WTC11 (cell line): ENCODE results near the gene MOB2. TPM values are rescaled to one million over a fixed set of nuclear protein-coding genes. Genes with fewer than 3 reads are reported as not detected.

Source experiments
- ATAC-seq: fragments of 200-7000 bp; cut with Tn5 transposase; 2 replicates; pipeline ENCODE4 v1.10.0; 2021; ENCODE audit warnings: mild to moderate bottlenecking, moderate library complexity
- CTCF ChIA-PET: fragments of 300-600 bp; sonication (Branson Sonifier 250); formaldehyde crosslinking; loops from one replicate; lab custom pipeline; 2021; ENCODE audit warnings: antibody characterized with exemption; lab: Charles Lee
- POLR2A ChIA-PET: fragments of 350-600 bp; sonication (Branson Sonifier 250); formaldehyde crosslinking; loops from one replicate; lab custom pipeline; 2021; ENCODE audit warnings: antibody characterized with exemption; lab: Charles Lee
- DNase-seq: peaks from one replicate; pipeline ENCODE4 v3.0.0; 2021; ENCODE audit warnings: low spot score
- H3K27ac Mint-ChIP-seq: 2 replicates; pipeline ENCODE4 v1.8.0; 2021; ENCODE audit warnings: mixed read lengths
- H3K27me3 Mint-ChIP-seq: 2 replicates; pipeline ENCODE4 v1.8.0; 2021; ENCODE audit warnings: low read depth, mild to moderate bottlenecking, moderate library complexity, mixed read lengths
- H3K36me3 Mint-ChIP-seq: 2 replicates; pipeline ENCODE4 v1.8.0; 2021; ENCODE audit warnings: mixed read lengths
- H3K4me1 Mint-ChIP-seq: 2 replicates; pipeline ENCODE4 v1.8.0; 2022; ENCODE audit warnings: mixed read lengths
- H3K4me3 Mint-ChIP-seq: 2 replicates; pipeline ENCODE4 v1.8.0; 2021; ENCODE audit warnings: mild to moderate bottlenecking, moderate library complexity, mixed read lengths
- H3K9me3 Mint-ChIP-seq: 2 replicates; pipeline ENCODE4 v1.8.0; 2021; ENCODE audit warnings: mixed read lengths
- ESRRA ChIP-seq: sonication (generic); formaldehyde crosslinking; IDR thresholded peaks from 2 replicates; pipeline ENCODE4 v1.8.1; 2022; ENCODE audit warnings: mild to moderate bottlenecking, missing genetic modification reagents, borderline replicate concordance
- GTF2I ChIP-seq: fragments of 250-450 bp; sonication (Bioruptor Pico); conservative IDR thresholded peaks from 2 replicates; pipeline ENCODE4 v1.4.0; 2021; ENCODE audit warnings: mild to moderate bottlenecking
- OVOL2 ChIP-seq: fragments of 250-450 bp; sonication (Bioruptor Pico); IDR thresholded peaks from 2 replicates; pipeline ENCODE4 v1.9.0; 2021; ENCODE audit warnings: mild to moderate bottlenecking, borderline replicate concordance
- SMAD3 ChIP-seq: sonication (generic); formaldehyde crosslinking; IDR thresholded peaks from 2 replicates; pipeline ENCODE4 v1.8.0; 2022; ENCODE audit warnings: missing genetic modification reagents, mild to moderate bottlenecking, borderline replicate concordance
- ZNF263 ChIP-seq: sonication (generic); formaldehyde crosslinking; IDR thresholded peaks from 2 replicates; pipeline ENCODE4 v1.8.1; 2022; ENCODE audit warnings: low read depth, mild to moderate bottlenecking, moderate library complexity, missing genetic modification reagents
- total RNA-seq: library from RNA; stranded (reverse); gene quantifications from 3 replicates; pipeline ENCODE4 v1.2.3, GENCODE V29; 2021
- TF ChIP-seq, protein P1 (sequence below): fragments of 250-450 bp; sonication (Bioruptor Pico); conservative IDR thresholded peaks from 2 replicates; pipeline ENCODE4 v1.9.0; 2021; ENCODE audit warnings: mild to moderate bottlenecking
- TF ChIP-seq, protein P2 (sequence below): sonication (generic); formaldehyde crosslinking; IDR thresholded peaks from 2 replicates; pipeline ENCODE4 v1.8.1; 2023; ENCODE audit warnings: mild to moderate bottlenecking, missing genetic modification reagents, borderline replicate concordance
- TF ChIP-seq, protein P3 (sequence below): sonication (generic); formaldehyde crosslinking; IDR thresholded peaks from 2 replicates; pipeline ENCODE4 v1.8.1; 2023; ENCODE audit warnings: mild to moderate bottlenecking, moderate library complexity, missing genetic modification reagents
- TF ChIP-seq, protein P4 (sequence below): sonication (generic); formaldehyde crosslinking; IDR thresholded peaks from 2 replicates; pipeline ENCODE4 v1.8.0; 2023; ENCODE audit warnings: missing genetic modification reagents
- TF ChIP-seq, protein P5 (sequence below): fragments of 200-600 bp; IDR thresholded peaks from 2 replicates; pipeline ENCODE4 v1.8.0; 2022; ENCODE audit warnings: antibody characterized with exemption
- TF ChIP-seq, protein P6 (sequence below): sonication (generic); formaldehyde crosslinking; IDR thresholded peaks from 2 replicates; pipeline ENCODE4 v1.8.1; 2023; ENCODE audit warnings: mild to moderate bottlenecking, missing genetic modification reagents, moderate library complexity
- TF ChIP-seq, protein P7 (sequence below): sonication (generic); formaldehyde crosslinking; IDR thresholded peaks from 2 replicates; pipeline ENCODE4 v1.8.1; 2022; ENCODE audit warnings: missing genetic modification reagents, borderline replicate concordance

Gene MOB2
- total RNA-seq, 1 experiment from 2014 or later = 21.7 TPM

DNA sequence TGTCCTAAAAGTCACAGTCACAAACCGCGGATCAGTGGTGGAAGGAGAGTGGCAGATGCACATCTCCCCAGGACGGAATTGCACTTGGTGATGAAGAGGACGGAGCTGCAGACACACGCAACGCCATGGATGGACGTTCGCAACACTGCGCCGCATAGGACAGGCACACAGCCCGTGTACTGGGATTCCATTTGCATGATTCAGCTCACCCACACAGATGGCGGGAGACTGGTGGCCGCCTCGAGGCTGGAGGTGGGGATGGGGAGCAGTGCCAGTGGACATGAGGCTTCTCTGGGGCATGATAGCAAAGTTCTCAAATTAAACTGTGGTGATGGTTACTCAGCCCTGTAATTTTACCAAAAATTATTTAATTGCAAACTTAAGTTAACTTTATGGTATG lies 48.1 kb upstream of the MOB2 start:
- no peak overlapping the region for H3K4me3 Mint-ChIP-seq
- DNase-seq = no peak
- no peaks in the 10 kb centered on the region for H3K36me3 Mint-ChIP-seq
- H3K27me3 Mint-ChIP-seq = peaks cover 20% of the 10 kb centered on the region
- H3K9me3 Mint-ChIP-seq = no peaks in the 10 kb centered on the region
- ChIA-PET POLR2A (no interaction called here), CTCF (no interaction called here)
- H3K27ac Mint-ChIP-seq = no peak overlapping the region
- no peaks in the 10 kb centered on the region for H3K4me1 Mint-ChIP-seq
- no peak for ATAC-seq
- TF ChIP-seq SMAD3 (CRISPR knock-in tag) (no peak), OVOL2 (CRISPR knock-in tag) (no peak), GTF2I (CRISPR knock-in tag) (no peak), ESRRA (CRISPR knock-in tag) (no peak), ZNF263 (CRISPR knock-in tag) (no peak)
- TF ChIP-seq, protein P1, sequence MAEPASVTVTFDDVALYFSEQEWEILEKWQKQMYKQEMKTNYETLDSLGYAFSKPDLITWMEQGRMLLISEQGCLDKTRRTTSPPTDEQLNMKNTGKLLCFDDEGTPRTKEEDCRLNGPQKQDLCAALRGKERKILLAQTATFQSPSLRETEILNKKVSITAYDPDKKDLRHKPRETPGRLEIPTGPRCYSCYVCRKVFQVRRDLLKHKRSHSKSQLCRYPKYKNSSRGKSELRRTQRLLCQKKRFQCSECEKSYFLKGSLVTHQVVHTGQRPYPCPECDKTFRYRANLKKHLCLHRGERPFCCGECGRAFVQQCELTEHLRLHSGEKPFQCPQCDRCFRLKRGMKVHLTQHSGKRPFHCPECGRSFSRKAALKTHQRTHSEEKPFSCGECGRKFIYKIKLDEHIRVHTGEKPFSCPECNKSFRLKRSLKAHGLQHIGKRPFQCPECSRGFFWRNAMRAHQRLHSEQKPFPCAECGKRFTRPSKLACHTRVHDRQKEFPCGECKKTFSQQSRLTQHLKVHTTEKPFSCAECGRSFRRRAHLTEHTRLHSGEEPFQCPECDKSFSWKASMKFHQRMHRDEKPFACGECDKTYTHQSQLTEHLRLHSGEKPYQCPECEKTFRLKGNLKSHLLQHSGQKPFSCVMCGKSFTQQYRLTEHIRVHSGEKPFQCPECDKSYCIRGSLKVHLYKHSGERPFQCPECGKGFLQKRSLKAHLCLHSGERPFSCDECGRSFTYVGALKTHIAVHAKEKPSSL (CRISPR knock-in tag) = no peak
- TF ChIP-seq, protein P2, sequence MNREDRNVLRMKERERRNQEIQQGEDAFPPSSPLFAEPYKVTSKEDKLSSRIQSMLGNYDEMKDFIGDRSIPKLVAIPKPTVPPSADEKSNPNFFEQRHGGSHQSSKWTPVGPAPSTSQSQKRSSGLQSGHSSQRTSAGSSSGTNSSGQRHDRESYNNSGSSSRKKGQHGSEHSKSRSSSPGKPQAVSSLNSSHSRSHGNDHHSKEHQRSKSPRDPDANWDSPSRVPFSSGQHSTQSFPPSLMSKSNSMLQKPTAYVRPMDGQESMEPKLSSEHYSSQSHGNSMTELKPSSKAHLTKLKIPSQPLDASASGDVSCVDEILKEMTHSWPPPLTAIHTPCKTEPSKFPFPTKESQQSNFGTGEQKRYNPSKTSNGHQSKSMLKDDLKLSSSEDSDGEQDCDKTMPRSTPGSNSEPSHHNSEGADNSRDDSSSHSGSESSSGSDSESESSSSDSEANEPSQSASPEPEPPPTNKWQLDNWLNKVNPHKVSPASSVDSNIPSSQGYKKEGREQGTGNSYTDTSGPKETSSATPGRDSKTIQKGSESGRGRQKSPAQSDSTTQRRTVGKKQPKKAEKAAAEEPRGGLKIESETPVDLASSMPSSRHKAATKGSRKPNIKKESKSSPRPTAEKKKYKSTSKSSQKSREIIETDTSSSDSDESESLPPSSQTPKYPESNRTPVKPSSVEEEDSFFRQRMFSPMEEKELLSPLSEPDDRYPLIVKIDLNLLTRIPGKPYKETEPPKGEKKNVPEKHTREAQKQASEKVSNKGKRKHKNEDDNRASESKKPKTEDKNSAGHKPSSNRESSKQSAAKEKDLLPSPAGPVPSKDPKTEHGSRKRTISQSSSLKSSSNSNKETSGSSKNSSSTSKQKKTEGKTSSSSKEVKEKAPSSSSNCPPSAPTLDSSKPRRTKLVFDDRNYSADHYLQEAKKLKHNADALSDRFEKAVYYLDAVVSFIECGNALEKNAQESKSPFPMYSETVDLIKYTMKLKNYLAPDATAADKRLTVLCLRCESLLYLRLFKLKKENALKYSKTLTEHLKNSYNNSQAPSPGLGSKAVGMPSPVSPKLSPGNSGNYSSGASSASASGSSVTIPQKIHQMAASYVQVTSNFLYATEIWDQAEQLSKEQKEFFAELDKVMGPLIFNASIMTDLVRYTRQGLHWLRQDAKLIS = no peak
- TF ChIP-seq, protein P3, sequence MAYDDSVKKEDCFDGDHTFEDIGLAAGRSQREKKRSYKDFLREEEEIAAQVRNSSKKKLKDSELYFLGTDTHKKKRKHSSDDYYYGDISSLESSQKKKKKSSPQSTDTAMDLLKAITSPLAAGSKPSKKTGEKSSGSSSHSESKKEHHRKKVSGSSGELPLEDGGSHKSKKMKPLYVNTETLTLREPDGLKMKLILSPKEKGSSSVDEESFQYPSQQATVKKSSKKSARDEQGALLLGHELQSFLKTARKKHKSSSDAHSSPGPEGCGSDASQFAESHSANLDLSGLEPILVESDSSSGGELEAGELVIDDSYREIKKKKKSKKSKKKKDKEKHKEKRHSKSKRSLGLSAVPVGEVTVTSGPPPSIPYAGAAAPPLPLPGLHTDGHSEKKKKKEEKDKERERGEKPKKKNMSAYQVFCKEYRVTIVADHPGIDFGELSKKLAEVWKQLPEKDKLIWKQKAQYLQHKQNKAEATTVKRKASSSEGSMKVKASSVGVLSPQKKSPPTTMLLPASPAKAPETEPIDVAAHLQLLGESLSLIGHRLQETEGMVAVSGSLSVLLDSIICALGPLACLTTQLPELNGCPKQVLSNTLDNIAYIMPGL (CRISPR knock-in tag) = no peak
- TF ChIP-seq, protein P4, sequence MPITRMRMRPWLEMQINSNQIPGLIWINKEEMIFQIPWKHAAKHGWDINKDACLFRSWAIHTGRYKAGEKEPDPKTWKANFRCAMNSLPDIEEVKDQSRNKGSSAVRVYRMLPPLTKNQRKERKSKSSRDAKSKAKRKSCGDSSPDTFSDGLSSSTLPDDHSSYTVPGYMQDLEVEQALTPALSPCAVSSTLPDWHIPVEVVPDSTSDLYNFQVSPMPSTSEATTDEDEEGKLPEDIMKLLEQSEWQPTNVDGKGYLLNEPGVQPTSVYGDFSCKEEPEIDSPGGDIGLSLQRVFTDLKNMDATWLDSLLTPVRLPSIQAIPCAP = no peak
- TF ChIP-seq, protein P5, sequence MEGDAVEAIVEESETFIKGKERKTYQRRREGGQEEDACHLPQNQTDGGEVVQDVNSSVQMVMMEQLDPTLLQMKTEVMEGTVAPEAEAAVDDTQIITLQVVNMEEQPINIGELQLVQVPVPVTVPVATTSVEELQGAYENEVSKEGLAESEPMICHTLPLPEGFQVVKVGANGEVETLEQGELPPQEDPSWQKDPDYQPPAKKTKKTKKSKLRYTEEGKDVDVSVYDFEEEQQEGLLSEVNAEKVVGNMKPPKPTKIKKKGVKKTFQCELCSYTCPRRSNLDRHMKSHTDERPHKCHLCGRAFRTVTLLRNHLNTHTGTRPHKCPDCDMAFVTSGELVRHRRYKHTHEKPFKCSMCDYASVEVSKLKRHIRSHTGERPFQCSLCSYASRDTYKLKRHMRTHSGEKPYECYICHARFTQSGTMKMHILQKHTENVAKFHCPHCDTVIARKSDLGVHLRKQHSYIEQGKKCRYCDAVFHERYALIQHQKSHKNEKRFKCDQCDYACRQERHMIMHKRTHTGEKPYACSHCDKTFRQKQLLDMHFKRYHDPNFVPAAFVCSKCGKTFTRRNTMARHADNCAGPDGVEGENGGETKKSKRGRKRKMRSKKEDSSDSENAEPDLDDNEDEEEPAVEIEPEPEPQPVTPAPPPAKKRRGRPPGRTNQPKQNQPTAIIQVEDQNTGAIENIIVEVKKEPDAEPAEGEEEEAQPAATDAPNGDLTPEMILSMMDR = no peak
- TF ChIP-seq, protein P6, sequence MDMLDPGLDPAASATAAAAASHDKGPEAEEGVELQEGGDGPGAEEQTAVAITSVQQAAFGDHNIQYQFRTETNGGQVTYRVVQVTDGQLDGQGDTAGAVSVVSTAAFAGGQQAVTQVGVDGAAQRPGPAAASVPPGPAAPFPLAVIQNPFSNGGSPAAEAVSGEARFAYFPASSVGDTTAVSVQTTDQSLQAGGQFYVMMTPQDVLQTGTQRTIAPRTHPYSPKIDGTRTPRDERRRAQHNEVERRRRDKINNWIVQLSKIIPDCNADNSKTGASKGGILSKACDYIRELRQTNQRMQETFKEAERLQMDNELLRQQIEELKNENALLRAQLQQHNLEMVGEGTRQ (CRISPR knock-in tag) = no peak
- TF ChIP-seq, protein P7, sequence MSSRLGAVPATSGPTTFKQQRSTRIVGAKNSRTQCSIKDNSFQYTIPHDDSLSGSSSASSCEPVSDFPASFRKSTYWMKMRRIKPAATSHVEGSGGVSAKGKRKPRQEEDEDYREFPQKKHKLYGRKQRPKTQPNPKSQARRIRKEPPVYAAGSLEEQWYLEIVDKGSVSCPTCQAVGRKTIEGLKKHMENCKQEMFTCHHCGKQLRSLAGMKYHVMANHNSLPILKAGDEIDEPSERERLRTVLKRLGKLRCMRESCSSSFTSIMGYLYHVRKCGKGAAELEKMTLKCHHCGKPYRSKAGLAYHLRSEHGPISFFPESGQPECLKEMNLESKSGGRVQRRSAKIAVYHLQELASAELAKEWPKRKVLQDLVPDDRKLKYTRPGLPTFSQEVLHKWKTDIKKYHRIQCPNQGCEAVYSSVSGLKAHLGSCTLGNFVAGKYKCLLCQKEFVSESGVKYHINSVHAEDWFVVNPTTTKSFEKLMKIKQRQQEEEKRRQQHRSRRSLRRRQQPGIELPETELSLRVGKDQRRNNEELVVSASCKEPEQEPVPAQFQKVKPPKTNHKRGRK (CRISPR knock-in tag) = no peak
